Dermis blood vessel endothelial cell (primary cell): ENCODE results near the gene TRIM27. TPM values are rescaled to one million over a fixed set of nuclear protein-coding genes. Genes with fewer than 3 reads are reported as not detected.
"Not testable (repeated sequence)": the region's sequence is repeated elsewhere in the genome, so short reads cannot be mapped to it uniquely, and the experiment has no call there.

Experiments
- DNase-seq: peaks from one replicate; pipeline ENCODE4 v3.0.0; 2010
- total RNA-seq: library from RNA; depleted of rRNA; stranded (reverse); fragments of >200 nt; gene quantifications from 2 replicates; pipeline ENCODE4 v1.2.3, GENCODE V29; 2014

TRIM27 gene
- total RNA-seq, 1 donor from 2014 or later, result 83.0 TPM

DNA sequence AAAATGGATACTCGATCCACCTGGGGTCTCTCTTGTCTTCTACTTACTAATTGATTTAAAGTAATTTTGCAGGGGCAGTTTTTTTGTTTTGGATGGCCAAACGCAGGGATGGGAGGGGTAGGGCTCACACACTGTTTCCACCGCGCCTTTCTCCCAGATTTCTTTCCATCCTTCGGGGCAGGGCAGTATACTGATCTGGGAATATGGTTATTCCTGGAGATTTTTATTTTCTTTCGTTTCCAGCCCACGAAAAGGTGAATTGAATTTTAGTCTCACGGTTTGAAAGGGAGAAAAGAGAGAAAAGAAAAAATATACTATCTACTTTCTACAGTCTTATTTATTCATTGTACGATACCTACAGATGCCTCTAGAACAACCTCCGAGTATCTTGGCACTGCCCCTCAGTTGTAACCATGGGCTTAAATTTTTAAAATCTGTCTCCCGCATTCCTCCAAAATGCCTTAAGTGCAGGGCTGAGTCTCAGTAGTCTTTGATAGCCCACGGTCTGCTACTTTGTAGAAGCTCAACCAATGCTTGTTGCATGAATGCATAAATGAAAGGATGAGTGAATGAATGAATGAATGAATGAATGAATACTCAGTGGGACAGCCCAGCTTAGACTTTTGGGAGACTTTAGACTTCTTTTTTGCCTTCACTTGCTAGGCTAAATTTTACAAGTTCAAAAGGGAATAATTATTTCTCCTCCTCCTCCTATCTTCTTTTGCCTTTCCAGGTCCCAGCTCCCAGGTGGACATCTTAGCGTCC, 18.1 kb upstream of the TRIM27 start:
- DNase-seq, result no peak

DNA sequence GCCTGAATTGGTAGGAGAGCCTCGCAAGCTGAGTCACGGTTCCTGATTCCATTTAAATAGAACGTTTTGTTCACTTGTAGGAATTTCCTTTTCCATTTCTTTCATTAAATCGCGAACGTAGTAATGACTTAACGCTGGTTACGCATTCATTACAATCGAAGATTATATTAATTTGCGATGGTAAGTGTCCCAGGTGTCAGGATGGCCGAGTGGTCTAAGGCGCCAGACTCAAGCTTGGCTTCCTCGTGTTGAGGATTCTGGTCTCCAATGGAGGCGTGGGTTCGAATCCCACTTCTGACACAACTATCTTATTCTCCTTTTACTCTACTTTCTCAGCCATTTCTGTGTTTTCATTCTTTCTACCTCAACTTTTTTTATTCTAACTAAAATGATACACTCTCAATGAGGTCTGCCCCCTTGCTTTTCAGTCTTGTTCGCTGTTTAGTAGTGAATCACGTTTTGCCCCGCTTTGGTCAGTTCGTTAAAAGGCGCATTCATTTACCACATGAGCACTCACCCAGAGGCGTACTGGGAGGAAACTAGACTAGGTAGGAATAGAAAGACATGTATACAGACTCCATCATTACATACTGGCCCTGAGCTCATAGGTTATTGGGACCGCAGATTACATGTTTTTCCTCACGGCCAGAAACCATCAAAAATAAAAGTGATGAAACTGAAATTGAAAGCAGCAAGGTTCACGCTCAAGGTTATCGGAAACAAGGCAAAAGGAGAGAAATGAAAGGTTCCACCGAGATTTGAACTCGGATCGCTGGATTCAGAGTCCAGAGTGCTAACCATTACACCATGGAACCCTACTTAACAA, 17.3 kb upstream of the TRIM27 start:
- peak; percentile 93 for DNase-seq

DNA sequence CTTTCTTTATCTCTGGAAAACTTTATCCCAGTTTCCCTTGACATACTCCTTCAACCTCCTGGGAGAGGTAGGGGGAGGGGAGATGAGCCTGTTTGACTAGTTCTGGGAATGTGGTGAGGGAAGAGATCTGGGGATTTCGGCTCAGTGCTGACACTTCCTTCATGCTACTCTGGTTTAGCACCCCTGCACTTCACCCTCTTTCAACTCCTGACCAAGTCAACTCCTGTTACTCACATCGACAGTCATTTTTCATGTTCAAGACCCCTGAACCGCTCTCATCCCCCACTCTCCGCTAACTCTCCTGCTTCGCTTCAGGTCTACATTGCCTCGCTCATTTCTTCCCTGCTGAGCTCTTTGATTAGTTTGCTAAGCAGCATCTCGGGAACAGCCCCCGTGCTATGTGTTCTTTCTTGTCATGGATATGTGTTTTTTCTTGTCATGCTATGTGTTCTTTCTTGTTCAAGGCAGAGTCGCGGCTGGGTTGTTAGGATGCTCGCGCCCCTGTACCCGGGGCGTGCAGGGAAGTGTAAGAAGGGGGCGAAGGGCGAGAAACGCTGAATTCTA, 16.6 kb upstream of the TRIM27 start:
- DNase-seq, result no peak

DNA sequence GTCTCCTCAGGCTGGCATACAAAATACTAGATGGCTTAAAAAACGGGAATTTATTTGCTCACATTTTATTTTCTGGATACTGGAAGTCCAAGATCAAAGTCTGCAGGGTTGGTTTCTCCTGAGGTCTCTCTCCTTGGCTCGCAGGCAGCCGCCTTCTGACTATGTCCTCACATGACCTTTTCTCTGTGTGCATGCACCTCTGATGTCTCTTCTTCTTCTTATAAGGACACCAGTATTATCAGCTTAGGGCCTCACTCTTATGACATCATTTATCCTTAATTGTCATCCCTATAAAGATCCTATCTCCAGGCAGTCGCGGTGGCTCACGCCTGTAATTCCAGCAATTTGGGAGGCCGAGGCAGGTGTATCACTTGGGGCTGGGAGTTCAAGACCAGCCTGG, 9.3 kb upstream of the TRIM27 start:
- DNase-seq, result no peak

DNA sequence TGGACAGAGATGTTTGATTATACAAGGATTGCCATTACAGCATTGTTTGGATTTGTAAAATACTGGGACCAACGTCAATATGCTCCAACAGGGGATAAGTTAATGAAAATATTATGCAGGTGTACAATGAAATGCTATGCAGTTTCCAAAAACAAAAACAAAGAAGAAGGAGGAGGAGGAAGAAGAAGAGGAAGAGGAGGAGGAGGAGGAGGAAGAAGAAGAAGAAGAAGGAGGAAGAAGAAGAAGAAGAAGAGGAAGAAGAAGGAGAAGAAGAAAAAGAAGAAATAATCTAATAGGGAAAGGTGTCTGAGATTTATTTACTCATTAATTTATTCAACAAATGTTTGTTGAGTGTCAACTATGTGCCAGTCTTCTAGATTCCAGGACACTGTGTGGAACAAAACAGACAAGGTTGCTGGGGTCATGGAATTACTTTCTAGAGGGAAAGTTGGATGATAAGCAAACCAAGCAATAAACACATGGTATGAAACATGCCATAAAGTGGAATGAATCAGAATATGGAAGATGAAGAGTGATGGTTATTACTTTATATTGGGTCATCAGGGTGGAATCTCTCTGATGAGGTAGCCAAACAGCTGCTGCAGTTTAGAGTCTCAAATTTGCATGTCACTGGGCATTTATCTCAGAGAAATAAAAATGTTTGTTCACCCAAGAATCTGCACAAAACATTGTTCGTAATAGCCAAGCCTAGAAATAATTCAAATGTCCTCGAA, 6.3 kb upstream of the TRIM27 start:
- DNase-seq, result no peak

DNA sequence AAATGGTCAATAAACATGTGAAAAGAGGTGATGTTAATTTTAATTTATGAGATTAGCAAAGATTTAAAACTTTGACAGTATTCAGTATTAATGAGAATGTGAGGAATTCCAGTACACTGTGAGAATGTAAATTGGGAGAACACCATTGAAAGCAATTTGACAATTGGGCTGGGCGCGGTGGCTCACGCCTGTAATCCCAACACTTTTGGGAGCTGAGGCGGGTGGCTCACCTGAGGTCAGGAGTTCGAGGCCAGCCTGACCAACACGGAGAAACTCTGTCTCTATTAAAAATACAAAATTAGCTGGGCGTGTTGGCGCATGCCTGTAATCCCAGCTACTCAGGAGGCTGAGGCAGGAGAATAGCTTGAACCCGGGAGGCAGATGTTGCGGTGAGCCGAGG, 5.6 kb upstream of the TRIM27 start:
- not testable (repeated sequence) for DNase-seq

DNA sequence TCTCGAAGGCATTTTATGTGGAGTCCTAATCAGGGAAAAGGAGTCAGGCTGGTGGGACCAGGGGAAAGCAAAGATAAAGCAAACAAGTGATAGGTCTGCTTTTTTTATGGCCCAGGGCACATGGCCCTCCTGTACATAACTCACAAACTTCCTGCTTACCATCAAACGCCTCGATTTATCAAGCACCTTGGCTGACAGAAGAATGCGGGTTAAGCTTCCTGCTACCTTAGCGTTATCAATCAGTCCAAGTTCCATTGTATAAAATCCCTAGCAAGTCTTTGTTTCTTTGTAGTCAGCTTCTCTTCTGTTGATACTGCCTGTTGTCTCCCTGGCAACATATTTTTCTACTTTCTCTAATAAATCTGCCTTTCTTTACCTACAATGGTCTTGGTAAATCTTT, 4.1 kb upstream of the TRIM27 start:
- DNase-seq, result no peak

DNA sequence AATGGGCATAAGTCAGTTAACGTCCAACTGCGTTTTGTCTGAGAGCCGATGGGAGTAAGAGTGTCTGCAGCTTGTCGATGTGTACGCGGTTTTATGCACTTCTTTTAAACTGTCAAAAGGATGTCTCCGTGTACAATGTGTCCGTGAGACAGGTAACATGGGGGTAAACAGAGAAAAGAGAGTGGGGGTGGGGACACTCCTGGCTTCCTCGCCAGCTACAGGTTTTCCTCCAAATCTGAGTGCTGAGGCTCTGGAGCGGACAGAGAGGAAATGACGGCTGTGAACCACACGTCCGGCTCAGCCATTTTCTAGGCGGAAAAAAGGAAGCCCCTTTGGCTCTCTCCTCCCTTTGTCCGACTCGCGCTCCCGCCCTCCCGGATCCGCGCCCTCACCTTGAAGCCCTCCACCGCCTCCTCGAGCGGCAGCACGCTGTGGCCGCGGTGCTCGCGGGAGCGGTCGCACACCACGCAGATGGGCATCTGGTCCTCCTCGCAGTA, 916 bp downstream of the TRIM27 start:
- peak; percentile 75 for DNase-seq

DNA sequence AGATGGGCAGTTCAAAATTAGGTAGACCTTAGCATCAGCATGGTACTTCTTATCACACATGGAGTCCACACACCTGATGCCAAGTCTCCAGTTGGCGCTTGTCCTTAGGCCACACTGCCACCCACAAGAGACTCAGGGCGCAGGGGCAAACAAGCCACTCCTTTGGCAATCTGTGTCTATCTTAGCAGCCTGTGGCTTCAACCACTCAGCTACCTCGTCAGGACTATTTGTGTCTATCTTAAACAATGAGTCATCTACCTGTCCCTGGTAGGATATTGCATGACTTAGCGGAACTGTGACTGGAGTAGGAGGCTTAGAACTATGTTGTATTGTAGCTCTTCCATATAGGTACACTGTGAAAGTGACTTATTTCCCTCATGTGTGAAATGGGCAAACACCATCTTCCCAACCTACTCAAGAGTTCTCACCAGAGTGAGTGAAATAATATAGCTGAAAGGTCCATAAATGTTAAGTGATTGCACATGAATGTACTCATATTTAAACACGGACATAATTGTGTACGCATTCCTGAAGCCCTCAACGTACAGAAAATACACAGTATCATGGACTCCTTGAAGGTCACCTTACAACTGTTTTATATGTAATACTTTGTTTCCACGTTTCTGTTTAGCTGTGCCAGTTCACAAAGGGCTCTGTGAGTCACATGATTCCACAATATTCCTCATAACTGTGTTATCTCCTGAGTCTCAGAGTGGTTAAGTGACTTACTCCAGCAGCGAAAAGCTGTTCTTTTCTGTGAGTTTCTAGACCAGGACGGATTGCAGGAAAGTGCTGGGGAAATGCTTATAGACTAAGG, 1.6 kb downstream of the TRIM27 start:
- DNase-seq, result peak; percentile 55

DNA sequence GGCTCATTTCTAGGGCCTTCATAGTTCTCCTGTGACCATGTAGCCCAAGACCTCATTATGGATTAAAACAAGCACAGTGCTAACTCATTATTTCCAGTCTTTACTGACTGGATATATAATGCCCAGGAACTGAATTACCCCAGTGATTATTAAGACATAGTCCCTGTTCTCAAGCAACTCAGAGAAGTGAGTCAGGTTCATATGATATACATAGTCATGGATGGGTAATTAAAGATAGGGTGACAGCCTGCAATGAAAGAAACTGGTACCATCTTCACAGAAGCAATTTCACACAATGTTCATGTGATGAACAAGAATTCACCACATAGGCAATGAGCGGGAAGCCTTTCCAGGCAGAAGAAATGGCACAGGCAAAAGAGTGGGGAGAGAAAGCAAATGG, 3.5 kb downstream of the TRIM27 start:
- no peak for DNase-seq

DNA sequence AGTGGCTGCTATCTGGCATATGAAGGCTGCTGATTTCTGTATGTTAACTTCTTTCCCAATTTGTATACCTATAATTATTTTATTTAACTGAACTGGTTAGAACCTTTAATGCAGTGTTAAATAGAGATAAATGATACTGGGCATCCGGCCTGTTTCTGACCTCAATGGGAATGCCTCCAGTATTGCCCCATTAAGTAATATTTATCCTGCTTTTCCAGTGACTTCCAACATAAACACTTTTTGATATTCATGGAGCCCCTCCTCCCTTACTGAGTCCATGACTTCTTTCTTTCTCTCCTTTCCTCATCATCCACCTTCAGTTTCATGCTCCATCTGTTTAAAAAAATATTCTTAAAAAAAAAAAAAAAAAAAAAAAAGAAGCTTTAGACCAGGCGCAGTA, 8.8 kb downstream of the TRIM27 start:
- DNase-seq, result no peak

DNA sequence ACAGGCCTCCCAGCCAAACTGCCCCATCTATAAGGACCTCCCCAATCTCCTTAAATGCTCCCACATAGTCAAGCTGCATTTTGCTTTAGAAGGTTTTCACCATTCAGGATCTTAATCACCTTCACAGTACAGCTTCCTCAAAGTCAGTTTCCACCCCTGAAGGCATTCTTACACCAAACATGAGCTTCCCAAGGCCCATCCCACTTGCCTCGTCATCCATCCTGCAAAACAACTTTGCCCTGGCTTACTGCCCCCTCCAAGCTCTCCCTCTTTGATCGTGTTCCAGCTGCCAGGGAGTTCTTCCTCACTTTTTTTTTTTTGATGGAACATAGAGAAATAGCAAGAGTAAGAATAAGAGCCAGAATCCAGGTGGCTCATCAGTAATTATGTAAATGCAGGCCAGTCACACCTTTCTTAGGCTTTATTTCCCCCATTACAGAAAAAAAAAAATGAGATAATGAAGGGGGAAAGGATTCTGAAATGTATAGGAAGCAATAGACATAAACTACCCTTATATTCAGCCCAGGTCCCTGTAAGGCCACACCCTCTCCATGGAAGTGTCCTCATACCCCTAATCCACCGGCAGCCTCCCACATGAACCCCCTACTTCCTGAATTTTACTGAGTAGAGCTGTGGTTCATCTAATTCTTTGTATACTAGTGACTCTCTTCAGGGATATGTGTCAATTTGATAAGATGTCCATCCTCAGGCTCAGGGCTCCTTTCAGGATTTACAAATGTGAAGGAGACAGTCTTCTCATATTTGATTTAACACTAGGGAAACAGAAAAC, 12.7 kb downstream of the TRIM27 start:
- peak; percentile 96 for DNase-seq

DNA sequence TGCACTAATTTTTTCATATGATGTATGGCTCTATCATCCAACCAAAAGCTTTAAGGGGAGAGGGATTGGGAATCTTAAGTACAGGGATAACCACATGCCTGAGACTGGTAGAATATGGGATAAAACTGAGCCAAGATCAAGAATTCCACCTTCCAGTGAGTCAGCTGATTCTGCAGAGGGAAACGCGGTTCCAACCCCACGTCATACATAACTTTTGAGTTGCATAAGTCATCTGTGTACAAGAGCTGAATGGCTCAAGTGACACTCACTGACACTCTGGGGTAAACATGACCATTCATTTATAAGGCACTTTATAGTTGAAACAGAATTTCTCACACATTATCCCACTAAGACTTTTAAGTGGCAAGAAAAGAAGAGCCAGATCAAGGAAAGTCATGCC, 16.4 kb downstream of the TRIM27 start:
- no peak for DNase-seq

DNA sequence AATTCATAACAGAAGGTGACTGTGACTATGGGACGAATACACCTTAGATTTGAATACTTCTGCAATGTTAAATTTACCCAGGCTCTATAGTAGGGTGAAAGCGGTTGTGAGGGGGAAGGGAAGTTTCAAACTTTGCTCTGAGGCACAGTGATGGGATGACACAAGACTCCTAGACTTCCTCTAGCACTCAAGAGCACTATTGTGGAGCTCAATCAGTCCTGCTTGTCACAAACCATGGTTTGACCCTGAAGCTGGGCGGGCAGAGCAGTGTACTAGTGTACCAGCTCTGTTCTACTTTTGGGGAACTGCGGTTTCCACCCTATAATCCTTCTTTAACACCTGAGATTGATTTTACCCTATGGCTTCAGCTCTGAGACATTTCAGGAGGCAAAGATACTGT, 17.1 kb downstream of the TRIM27 start:
- DNase-seq, result no peak

DNA sequence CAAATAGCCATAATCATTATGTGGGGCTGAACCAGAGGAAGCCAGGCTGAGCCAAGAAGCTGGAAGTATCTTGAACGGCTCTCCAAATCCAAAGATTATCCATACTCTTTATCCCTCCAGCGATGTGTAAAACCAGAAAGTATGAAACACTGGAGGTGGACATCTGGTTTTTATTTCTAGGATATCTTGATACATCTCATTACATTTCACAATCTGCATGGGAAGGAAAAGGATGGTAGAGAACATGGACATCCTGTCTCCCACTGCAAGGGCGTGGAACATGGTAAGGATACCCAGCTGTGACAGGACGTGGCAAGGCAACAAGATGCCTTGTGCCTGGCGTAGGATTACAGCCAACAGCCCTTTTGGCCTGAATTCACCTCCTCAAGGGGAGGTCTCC, 20.1 kb downstream of the TRIM27 start:
- no peak for DNase-seq

DNA sequence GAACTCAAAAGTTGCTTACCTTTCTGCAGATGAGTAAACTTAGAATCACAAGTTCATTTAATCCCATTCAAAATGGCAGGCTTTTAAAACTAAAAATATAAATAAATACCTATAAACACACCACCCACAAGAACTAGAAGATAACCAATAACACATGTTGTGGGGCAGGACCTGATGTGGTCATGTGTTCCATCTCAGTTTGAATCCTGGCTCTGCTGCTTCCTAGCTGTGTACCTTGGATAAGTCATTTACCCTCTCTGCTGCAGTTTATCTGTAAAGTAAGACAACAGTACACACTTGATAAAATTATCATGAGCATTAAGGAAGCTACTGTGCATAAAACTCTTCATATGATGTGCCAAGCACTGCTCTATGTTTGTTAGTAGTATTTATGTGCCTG, 22.0 kb downstream of the TRIM27 start:
- no peak for DNase-seq

DNA sequence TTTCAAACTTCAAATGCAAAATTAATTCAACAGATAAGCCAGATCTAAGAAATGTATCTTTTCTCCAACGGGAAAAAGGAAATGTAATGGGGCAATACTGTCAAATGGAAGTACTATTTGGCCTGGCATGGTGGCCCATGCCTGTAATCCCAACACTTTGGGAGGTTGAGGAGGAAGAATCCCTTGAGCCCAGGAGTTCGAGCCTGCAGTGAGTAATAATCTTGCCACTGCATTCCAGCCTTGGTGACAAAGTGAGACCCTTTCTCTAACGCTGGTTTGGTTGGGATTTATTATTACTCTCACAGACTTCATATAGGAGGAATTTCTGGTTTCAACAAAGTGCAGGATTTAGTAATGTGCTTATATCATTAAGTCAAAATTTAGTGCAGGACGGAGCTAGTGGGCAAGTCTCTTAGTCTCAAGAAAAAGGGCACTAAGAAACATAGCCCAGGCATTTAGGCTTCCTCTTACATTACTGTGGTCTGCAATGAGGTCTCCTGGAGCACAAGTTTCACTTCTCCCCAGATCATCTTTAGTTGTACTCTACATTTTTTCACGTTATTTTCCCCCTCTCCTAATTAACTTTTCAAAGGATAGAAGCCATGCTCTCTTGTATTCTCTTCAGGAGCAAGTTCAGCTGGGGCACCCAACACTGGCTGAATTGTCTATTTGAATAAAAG, 23.1 kb downstream of the TRIM27 start:
- no peak for DNase-seq

DNA sequence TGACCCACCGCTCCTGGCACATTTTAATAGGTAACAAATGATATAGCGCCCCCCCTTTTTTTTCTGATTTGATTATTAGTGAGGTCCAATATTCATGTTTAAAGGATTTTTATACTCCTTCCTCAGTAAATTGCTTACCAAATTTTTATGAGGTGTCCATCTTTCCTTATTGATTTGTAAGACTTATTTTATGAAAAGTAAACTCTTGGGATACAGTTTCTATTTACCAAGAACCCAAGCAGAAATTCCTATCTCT, 25.1 kb downstream of the TRIM27 start:
- no peak for DNase-seq

DNA sequence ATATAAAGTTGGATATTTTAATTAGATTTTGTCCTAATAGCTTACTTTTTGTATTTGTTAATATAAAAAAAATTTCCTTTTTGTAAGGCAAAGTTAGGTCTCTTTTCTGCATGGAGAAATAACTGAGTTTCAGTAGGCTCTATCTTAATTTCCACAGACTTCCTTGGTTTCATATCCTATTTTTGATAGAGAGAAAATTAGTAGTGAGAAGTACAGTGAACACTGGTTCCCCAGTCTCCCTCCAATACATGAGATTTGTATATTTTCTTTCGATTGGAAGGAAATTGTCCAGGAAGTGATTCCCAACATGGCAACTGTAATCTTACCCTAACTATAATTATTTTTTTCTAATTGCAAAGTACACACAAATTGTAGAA, 26.4 kb downstream of the TRIM27 start:
- DNase-seq, result peak; percentile 25

DNA sequence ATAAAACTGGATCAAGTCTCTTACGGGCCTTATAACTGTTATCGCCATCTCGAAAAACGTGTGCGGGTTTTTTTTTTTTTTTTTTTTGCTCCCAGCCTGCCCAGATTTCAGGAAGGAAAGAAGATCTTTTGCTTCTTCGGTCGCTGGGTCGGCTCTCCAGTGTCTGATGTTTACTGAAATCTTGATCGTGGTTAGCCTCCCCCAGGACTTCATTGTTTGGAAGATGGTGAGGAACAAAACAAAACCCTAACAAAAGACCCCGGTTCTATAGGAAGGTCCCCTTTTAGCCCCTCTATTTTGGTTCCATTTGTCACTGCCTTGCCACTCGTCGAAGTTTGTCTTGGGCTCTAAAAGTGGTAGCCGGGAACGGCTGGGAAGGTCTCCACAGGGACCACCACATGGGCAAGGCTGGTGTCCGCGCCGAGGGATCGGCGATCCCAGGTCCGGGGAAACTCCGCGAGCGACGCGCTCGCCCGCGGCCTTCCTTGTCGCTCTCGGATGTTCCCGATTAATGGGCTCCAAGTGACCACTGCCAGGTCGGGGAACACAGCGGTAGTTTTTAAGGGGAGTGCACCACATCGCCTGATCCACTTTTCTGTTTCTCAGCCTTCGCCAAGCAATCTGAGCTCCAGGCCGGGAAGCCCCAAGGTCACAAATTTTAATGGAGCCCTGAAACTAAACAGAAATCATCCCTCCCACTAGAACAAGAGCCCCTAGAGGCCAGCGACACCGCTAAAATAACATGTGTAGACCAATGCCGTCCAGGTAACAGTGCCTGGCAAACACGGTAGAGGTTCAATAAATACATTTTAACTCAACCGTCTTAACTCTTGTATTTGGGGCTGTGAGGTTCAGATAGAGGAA, 27.0 kb downstream of the TRIM27 start:
- DNase-seq, result peak; percentile 76
